Left lung (tissue), 10 donors: ENCODE data around the gene HUNK. TPM values are rescaled to one million over a fixed set of nuclear protein-coding genes. Genes with fewer than 3 reads are reported as not detected.

Experiments
- ATAC-seq: fragments of 200-7000 bp; cut with Tn5 transposase; one replicate; pipeline ENCODE4 v1.9.1; 2020; ENCODE audit warnings: moderate library complexity
- DNase-seq, 4 donors: peaks; one replicate each; pipeline ENCODE4 v3.0.0-alpha.2; 2013 to 2020
- H3K27ac ChIP-seq, 2 donors: fragments of 200-600 bp; sonication (generic) in 1 of 2; one replicate each; pipeline versions ENCODE4 v1.5.0 to v1.8.0; 2020 to 2021
- H3K27me3 ChIP-seq, 2 donors: fragments of 200-600 bp; sonication (generic) in 1 of 2; one replicate each; pipeline versions ENCODE4 v1.5.0 to v1.8.0; 2020 to 2021
- H3K36me3 ChIP-seq, 2 donors: fragments of 200-600 bp; sonication (generic) in 1 of 2; one replicate each; pipeline versions ENCODE4 v1.5.0 to v1.8.0; 2020 to 2021
- H3K4me1 ChIP-seq, 2 donors: fragments of 200-600 bp; one replicate each; pipeline ENCODE4 v1.8.0; 2021
- H3K4me3 ChIP-seq, 2 donors: fragments of 200-600 bp; sonication (generic) in 1 of 2; one replicate each; pipeline versions ENCODE4 v1.5.0 to v1.8.0; 2020 to 2021; ENCODE audit warnings: mild to moderate bottlenecking in 1 of 2
- H3K9me3 ChIP-seq, 2 donors: fragments of 200-600 bp; sonication (generic) in 1 of 2; one replicate each; pipeline versions ENCODE4 v1.5.0 to v1.8.0; 2020 to 2021
- CTCF ChIP-seq, 2 donors: fragments of 200-600 bp; sonication (generic) in 1 of 2; IDR thresholded peaks; one replicate each; pipeline versions ENCODE4 v1.5.0 to v1.8.0; 2021; ENCODE audit warnings: antibody characterized with exemption in 2 of 2
- intact Hi-C, 2 donors: fragments of 100-400 bp; cut with DNase I; formaldehyde crosslinking; loops; one replicate each; pipeline versions ENCODE4 v1.11.2 to v1.14.2; 2022
- polyA plus RNA-seq, 6 donors: library from polyadenylated mRNA; unstranded; fragments of 120-200 nt; gene quantifications; one replicate each; pipeline ENCODE4 v1.2.1, GENCODE V29; 2013; ENCODE audit not compliant: insufficient read length in 6 of 6
- total RNA-seq, 2 donors: library from RNA; stranded (reverse); fragmentation: NEBNext Ultra II Directional; extraction: Animal tissue kit (Norgen Biotek cat#: 25700); gene quantifications; one replicate each; pipeline ENCODE4 v1.2.1, GENCODE V29; 2021
- donor health status: DM: no; HTN: yes; CAD: no.
- donor health status: DM: no; HTN: no; CAD: no.

Gene HUNK
- total and polyA plus RNA-seq, 8 donors = 2.9 to 7.4 (median 6.0) TPM

GRCh38 chr21:31918250-31918775 is 45.5 kb downstream of the HUNK start:
- peaks cover 0 to 2% of the 10 kb centered on the region in 2 donors for H3K9me3 ChIP-seq

GRCh38 chr21:31920275-31920674 is 47.5 kb downstream of the HUNK start:
- no peaks in the 10 kb centered on the region for H3K27me3 ChIP-seq
- H3K27ac ChIP-seq = no peak overlapping the region
- intact Hi-C loops = no loop called here
- no peak for TF ChIP-seq CTCF (IDR thresholded peaks at IDR 0.05)
- H3K9me3 ChIP-seq = peaks cover 0 to 2% of the 10 kb centered on the region in 2 donors
- ATAC-seq (no peak), DNase-seq (no peak)
- H3K36me3 ChIP-seq = no peaks in the 10 kb centered on the region
- no peak overlapping the region for H3K4me3 ChIP-seq
- H3K4me1 ChIP-seq = no peaks in the 10 kb centered on the region

More at GRCh38 chr21:31918250-31918775, 45.5 kb downstream of the HUNK start:
- ATAC-seq (no peak), DNase-seq (no peak)
- intact Hi-C loops = no loop called here
- H3K27ac ChIP-seq = no peak overlapping the region
- TF ChIP-seq CTCF (IDR thresholded peaks at IDR 0.05) = no peak
- H3K36me3 ChIP-seq = no peaks in the 10 kb centered on the region
- no peaks in the 10 kb centered on the region for H3K27me3 ChIP-seq
- H3K4me1 ChIP-seq = no peaks in the 10 kb centered on the region
- no peak overlapping the region for H3K4me3 ChIP-seq

GRCh38 chr21:31921079-31921478 is 48.3 kb downstream of the HUNK start:
- Histone ChIP-seq H3K9me3 (peaks cover 0 to 2% of the 10 kb centered on the region in 2 donors), H3K27me3 (no peaks in the 10 kb centered on the region), H3K4me3 (no peak overlapping the region), H3K4me1 (no peaks in the 10 kb centered on the region), H3K36me3 (no peaks in the 10 kb centered on the region), H3K27ac (no peak overlapping the region)
- TF ChIP-seq CTCF (IDR thresholded peaks at IDR 0.05) = no peak
- intact Hi-C loops = no loop called here
- no peak for ATAC-seq
- no peak for DNase-seq

- no peak for DNase-seq
- H3K9me3 ChIP-seq = peaks cover 0 to 5% of the 10 kb centered on the region in 2 donors
- intact Hi-C loops = no loop called here
- H3K36me3 ChIP-seq = no peaks in the 10 kb centered on the region
- no peak overlapping the region for H3K4me3 ChIP-seq
- TF ChIP-seq CTCF (IDR thresholded peaks at IDR 0.05) = no peak
- no peaks in the 10 kb centered on the region for H3K27me3 ChIP-seq
- no peaks in the 10 kb centered on the region for H3K4me1 ChIP-seq
- H3K27ac ChIP-seq = no peak overlapping the region
- no peak for ATAC-seq
These were observed 50.1 kb downstream of the HUNK start for GRCh38 chr21:31922881-31923280.

GRCh38 chr21:31923756-31924155 is 50.9 kb downstream of the HUNK start:
- H3K4me1 ChIP-seq = no peaks in the 10 kb centered on the region
- H3K4me3 ChIP-seq = no peak overlapping the region
- no peaks in the 10 kb centered on the region for H3K36me3 ChIP-seq
- no peak for DNase-seq
- no peak for TF ChIP-seq CTCF (IDR thresholded peaks at IDR 0.05)
- H3K27ac ChIP-seq = no peak overlapping the region
- H3K27me3 ChIP-seq = no peaks in the 10 kb centered on the region
- intact Hi-C loops = no loop called here
- peaks cover 0 to 5% of the 10 kb centered on the region in 2 donors for H3K9me3 ChIP-seq
- ATAC-seq = no peak
